ENCODE measurements around the gene TRDMT1.

DNA sequence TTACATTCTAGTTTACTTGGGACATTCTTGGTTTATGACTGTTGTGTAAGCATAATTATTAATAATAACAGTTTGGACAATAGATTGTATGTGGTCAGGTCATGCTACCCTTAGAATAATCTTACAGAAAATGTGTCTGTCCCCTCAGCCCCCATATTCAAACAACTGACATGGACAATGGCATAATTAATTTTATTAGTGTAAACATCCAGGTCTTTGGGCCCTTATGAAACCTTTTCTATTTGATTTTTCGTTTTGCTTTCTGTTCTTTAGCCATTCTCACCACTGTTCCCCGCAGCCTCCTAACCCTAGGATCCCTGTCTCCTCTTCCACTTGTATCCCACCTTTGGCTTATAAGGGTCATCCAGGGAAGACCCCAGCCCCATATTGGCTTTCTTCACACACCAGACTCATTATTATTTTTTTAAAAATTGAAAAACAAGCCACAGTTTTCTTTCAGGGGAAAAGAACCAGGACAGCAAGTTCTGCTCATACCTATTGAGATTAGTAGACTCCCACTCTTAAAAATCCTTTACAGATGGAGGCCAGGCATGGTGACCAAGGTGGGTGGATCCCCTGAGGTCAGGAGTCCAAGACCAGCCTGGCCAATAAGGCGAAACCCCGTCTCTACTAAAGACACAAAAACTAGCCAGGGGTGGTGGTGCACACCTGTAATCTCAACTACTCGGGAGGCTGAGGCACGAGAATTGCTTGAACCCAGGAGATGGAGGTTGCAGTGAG is 38.0 kb upstream of the TRDMT1 start:
- TF ChIP-seq, protein P1, sequence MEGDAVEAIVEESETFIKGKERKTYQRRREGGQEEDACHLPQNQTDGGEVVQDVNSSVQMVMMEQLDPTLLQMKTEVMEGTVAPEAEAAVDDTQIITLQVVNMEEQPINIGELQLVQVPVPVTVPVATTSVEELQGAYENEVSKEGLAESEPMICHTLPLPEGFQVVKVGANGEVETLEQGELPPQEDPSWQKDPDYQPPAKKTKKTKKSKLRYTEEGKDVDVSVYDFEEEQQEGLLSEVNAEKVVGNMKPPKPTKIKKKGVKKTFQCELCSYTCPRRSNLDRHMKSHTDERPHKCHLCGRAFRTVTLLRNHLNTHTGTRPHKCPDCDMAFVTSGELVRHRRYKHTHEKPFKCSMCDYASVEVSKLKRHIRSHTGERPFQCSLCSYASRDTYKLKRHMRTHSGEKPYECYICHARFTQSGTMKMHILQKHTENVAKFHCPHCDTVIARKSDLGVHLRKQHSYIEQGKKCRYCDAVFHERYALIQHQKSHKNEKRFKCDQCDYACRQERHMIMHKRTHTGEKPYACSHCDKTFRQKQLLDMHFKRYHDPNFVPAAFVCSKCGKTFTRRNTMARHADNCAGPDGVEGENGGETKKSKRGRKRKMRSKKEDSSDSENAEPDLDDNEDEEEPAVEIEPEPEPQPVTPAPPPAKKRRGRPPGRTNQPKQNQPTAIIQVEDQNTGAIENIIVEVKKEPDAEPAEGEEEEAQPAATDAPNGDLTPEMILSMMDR (IDR thresholded peaks at IDR 0.05; ENCODE audit: insufficient read depth, low read depth, low read length): no peak
- no peak for TF ChIP-seq EZH2 (IDR thresholded peaks at IDR 0.05; ENCODE audit: insufficient read depth, low read length)
